GM18870 (cell line): ENCODE data around the gene STAG3.
A peak's percentile ranks its signal among the peaks of the same experiment; 100 is the strongest.
"Not testable (repeated sequence)": the region's sequence is repeated elsewhere in the genome, so short reads cannot be mapped to it uniquely, and the experiment has no call there.

Experiments used
- ATAC-seq: cut with Tn5 transposase; IDR thresholded peaks from one replicate; pipeline ENCODE4 v1.9.1; 2021; ENCODE audit warnings: moderate library complexity; ENCODE audit not compliant: unreplicated experiment

Gene STAG3, protein sequence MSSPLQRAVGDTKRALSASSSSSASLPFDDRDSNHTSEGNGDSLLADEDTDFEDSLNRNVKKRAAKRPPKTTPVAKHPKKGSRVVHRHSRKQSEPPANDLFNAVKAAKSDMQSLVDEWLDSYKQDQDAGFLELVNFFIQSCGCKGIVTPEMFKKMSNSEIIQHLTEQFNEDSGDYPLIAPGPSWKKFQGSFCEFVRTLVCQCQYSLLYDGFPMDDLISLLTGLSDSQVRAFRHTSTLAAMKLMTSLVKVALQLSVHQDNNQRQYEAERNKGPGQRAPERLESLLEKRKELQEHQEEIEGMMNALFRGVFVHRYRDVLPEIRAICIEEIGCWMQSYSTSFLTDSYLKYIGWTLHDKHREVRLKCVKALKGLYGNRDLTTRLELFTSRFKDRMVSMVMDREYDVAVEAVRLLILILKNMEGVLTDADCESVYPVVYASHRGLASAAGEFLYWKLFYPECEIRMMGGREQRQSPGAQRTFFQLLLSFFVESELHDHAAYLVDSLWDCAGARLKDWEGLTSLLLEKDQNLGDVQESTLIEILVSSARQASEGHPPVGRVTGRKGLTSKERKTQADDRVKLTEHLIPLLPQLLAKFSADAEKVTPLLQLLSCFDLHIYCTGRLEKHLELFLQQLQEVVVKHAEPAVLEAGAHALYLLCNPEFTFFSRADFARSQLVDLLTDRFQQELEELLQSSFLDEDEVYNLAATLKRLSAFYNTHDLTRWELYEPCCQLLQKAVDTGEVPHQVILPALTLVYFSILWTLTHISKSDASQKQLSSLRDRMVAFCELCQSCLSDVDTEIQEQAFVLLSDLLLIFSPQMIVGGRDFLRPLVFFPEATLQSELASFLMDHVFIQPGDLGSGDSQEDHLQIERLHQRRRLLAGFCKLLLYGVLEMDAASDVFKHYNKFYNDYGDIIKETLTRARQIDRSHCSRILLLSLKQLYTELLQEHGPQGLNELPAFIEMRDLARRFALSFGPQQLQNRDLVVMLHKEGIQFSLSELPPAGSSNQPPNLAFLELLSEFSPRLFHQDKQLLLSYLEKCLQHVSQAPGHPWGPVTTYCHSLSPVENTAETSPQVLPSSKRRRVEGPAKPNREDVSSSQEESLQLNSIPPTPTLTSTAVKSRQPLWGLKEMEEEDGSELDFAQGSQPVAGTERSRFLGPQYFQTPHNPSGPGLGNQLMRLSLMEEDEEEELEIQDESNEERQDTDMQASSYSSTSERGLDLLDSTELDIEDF

DNA sequence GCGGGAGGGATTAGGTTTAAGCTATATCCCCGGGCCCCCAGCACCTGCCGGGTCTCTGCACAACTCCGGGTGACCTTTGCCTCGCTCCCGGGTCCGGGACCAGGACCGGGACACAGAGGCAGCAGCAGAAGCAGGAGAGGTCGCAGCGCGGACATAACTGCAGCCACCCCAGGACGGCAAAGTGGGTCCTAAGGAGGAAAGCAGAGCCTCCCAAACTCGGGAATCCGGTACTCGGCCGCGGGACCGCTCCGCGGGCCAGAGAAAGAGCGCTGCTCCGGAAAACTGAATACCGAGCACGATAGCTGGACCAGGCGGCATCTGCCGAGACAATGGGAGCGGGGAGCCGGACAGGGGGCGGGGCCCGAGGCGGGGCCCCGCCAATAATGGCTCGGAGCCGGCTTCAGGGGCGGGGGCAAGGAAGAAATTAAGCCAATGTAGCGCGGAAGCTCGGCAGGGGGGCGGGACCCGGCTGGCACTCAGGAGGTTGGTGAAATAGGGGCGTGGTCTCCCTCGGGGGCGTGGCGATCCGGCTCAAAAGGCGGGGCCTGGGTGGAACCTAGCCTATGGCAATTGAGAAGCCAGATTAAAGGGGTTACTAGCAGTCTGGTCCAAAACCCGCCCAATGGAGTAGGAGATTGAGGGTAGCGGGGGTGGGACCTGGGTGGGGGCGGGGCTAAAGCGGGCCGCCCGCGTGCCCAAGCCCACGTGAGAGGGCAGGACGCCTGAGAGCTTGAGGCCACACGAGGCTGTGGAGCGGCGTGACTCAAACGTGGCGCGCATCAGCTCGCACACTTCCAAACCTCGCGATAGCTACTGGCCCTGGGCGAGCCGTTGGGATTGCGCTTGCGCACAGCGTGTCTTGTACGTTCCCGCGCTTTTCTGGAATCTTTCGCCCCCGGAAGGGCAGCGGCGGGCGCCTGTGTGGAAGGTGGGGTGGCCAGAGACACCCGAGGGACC lies at the start of gene STAG3, which contains the start of gene GPC2:
Gene STAG3, plus strand, starts transcription at position 874 of the 957 bp plus-strand sequence. CDS start 2,639 bp downstream, outside the sequence.
Gene GPC2, minus strand, starts transcription at position 337 of the 957 bp plus-strand sequence. Its CDS starts 182 bp downstream, at position 155.
- ATAC-seq: peak; percentile 81

DNA sequence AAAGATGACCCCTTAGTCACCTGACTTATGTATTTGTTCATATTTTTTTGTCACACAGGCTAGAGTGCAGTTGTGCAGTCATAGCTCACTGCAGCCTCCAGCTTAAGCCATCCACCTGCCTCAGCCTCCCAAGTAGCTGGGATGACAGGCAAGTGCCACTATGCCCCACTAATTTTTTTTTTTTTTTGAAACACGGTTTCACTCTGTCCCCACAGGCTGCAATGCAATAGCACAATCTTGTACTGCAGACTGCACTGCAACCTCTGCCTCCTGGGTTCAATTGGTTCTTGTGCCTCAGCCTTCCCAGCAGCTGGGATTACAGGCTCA lies 49.1 kb upstream of the STAG3 start:
- ATAC-seq: no peak

DNA sequence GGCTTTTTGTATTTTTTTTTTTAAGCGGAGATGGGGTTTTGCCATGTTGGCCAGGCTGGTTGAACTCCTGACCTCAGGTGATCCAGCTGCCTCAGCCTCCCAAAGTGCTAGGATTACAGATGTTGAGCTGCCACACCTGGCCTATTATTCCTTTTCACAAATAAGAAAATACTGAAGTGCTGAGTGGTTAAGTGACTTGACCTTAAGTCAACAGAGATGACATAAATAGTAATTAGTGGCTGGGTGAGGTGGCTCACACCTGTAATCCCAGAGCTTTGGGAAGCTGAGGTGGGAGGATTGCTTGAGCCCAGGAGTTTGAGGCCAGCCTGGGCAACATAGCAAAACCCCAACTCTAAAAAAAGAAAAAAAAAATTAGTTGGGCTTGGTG lies 47.5 kb upstream of the STAG3 start:
- not testable (repeated sequence) for ATAC-seq

- ATAC-seq: no peak
Measured at GRCh38 chr7:100130608-100131453, 46.9 kb upstream of the STAG3 start.

DNA sequence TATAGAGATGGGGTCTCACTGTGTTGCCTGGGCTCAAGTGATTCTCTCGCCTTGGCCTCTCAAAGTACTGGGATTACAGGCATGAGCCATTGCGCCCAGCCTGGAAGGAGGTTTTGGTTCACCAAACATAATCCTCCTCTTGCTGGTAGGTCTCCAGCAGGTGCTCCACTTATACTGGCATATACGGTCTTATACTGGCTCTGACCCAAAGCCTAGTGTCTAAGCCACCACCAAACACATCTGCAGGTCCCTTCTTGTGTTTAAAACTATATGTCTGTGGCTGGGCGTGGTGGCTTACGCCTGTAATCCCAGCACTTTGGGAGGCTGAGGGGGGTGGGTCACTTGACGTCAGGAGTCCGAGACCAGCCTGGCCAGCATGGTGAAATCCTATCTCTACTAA lies 45.6 kb upstream of the STAG3 start:
- ATAC-seq: no peak

- no peak for ATAC-seq
Measured at GRCh38 chr7:100132697-100133151, 45.0 kb upstream of the STAG3 start.

- ATAC-seq: no peak
Measured at GRCh38 chr7:100137851-100138760, 39.6 kb upstream of the STAG3 start.

- no peak for ATAC-seq
Measured at GRCh38 chr7:100141555-100141949, 36.2 kb upstream of the STAG3 start.

DNA sequence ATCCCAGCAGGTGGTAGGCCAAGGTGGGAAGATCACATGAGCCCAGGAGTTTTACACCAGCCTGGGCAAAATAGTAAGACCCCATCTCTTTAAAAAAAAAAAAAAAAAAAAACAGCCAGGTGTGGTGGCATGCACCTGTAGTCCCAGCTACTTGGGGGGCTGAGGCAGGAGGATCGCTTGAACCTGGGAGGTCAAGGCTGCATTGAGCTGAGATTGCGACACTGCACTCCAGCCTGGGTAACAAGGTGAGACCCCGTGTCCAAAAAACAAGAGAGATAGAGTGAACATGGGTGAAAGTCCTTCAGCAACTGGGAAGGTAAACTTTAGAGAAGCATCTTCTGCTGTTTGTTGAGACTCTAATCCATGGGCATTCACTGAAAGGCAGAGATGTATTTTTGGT lies 35.3 kb upstream of the STAG3 start:
- no peak for ATAC-seq

GRCh38 chr7:100146350-100146749 lies 31.4 kb upstream of the STAG3 start:
- not testable (repeated sequence) for ATAC-seq

DNA sequence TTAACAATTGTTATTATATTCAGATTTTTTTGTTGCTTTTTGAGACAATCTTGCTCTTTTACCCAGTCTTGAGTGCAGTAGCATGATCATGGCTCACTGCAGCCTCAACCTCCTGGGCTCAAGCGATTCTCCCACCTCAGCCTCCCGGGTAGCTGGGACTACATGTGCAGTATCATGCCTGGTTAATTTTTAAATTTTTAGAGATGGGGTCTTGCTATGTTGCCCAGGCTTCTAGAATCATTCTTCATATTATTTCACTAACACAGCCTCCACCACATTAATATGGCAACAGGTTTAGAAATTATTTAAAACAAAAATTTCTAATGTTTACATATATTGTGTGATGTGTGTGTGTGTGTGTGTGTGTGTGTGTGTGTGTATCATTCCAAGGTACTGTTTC lies 30.4 kb upstream of the STAG3 start:
- no peak for ATAC-seq

DNA sequence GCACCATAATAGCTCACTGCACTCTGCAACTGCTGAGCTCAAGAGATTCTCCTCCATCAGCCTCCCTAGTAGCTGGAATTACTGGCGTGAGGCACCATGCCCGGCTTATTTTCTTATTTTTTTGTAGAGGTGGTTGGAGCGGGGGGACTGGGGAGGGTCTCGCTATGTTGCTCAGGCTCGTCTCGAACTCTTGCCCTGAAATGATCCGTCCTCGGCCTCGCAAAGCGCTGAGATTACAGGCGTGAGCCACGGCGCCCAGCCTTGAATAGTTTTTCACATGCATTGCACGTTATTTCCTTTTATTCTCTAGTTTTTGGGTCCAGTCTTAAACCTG lies 29.5 kb upstream of the STAG3 start:
- ATAC-seq: no peak

DNA sequence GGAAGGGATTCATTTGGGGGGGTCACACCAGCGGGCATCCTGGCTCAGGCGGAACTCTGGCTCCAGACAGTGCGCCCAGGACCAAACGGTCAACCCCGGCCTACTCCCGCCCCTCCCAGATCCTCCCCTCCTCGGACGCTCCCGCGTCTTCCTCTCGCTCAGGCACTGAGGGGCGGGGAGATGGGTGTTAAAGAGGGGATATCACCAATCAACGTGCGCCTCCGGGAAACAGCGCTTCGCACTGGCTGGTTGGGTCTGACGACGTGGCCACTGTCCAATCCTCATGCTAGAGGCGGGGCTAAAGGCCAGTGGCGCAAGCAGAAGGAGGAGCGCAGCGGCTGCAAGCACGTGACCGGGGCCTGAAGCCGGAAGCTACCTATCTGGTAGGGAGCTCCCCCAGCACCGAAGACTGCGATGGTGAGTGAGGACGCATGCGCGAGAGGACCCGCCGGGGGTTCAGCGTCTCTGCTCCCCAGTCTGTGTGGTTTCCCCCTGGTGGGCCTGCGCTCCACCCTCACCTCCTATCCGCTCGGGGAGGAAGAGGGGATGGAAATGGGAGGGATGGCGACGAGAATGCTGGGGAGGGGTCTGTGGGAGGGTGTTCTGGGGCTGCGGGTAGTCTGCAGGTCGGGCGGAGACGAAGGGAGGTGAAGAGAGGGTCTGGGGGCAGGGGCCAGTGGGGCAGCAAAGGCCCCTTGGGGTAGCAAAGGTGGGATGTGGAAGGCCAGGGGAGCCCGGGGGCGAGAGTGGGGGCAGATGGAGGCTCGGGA lies 29.0 kb upstream of the STAG3 start, which contains the start of gene LAMTOR4:
Gene LAMTOR4, plus strand, starts transcription at position 360 of the 770 bp plus-strand sequence. Its CDS starts 55 bp downstream, at position 415.
- ATAC-seq: peak; percentile 98

DNA sequence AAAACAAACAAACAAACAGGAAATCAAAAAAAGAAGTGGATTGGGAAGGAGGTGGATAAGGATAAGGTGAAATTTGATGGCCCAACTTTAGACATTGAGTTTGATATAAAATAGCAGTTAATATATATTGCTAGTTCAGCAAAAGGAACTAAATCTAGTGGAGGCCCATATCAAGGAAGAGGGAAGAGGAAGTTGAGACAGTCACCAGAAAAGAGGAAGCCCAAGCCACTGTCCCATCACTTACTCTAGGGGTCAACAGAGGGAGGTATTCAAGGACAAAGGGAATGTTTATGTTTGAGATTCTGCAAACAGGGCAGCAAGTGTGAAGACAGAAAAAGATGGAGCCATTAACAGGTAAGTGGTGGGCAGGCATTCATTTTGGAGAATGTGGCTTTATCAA lies 25.3 kb upstream of the STAG3 start:
- no peak for ATAC-seq

GRCh38 chr7:100152937-100153666 lies 24.6 kb upstream of the STAG3 start:
- ATAC-seq: no peak

DNA sequence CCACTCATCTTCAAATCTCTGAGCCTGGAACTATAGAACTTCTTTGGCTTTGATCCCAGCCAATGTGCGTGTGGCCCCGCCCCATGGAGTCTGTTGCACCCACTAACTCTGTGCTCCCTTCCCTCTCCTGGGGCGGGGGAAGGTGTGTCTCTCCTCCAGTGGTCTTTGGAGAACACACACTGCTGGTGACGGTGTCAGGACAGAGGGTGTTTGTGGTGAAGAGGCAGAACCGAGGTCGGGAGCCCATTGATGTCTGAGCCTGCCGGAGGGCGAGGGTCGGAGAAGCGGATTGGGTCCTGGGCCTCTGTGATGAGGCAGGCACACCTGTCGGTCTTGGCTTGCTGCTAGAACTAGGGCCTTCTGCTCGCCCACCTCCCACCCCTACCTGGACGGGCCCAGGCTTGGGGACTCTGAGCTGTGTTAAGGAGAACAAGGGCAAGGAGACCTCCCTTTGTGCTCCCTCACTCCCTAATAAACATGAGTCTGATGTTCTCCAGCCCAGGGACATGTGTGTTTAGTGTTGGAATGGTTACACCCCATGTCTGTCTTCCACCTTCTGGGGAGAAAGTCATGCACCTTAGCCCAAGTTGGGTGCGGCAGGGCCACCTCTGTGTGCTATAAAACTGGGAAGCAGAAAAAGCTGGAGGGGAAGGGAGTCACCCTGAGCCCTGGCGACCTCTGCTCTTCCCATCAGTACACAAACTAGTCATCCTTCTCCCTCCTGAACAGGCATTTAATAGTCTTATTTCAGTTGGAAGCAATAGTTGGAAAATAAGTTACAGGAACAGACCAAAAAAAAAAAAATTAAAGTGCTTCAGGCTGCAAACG lies 23.8 kb upstream of the STAG3 start:
- ATAC-seq: no peak
